ENCODE measurements around the gene SLC17A7. TPM values are rescaled to one million over a fixed set of nuclear protein-coding genes. Genes with fewer than 3 reads are reported as not detected.

SLC17A7 gene
- total and polyA plus RNA-seq, 2 of the 13 experiments (the other 11 are each of a cell fraction or from before 2014, with no cell fraction given), result 0.32 TPM; not detected in 1

- TF ChIP-seq, protein P1, sequence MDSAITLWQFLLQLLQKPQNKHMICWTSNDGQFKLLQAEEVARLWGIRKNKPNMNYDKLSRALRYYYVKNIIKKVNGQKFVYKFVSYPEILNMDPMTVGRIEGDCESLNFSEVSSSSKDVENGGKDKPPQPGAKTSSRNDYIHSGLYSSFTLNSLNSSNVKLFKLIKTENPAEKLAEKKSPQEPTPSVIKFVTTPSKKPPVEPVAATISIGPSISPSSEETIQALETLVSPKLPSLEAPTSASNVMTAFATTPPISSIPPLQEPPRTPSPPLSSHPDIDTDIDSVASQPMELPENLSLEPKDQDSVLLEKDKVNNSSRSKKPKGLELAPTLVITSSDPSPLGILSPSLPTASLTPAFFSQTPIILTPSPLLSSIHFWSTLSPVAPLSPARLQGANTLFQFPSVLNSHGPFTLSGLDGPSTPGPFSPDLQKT (CRISPR knock-in tag; IDR thresholded peaks at IDR 0.05; ENCODE audit: borderline replicate concordance), result no peak
- TF ChIP-seq MXD4 (CRISPR knock-in tag; IDR thresholded peaks at IDR 0.05) (peak; percentile 57; the same call in 1 of the 2 replicates), CREM (IDR thresholded peaks at IDR 0.05) (peak; percentile 56), CREM (CRISPR knock-in tag; IDR thresholded peaks at IDR 0.05) (no peak), NFYB (CRISPR knock-in tag; IDR thresholded peaks at IDR 0.05) (peak; percentile 88), ZNF572 (CRISPR knock-in tag; IDR thresholded peaks at IDR 0.05) (no peak; the same call in 1 of the 2 replicates), KLF11 (CRISPR knock-in tag; IDR thresholded peaks at IDR 0.05) (no peak), HOXA3 (CRISPR knock-in tag; IDR thresholded peaks at IDR 0.05) (peak; percentile 46), ZIK1 (CRISPR knock-in tag; IDR thresholded peaks at IDR 0.05; ENCODE audit: borderline replicate concordance, low read depth) (peak; percentile 53; the same call in 1 of the 2 replicates), NR2F6 (IDR thresholded peaks at IDR 0.05) (no peak), NR2F6 (CRISPR knock-in tag; IDR thresholded peaks at IDR 0.05) (no peak), STAT5B (CRISPR knock-in tag; IDR thresholded peaks at IDR 0.05) (no peak), ZNF275 (CRISPR knock-in tag; IDR thresholded peaks at IDR 0.05; ENCODE audit: borderline replicate concordance) (peak; percentile 72; the same call in 1 of the 2 replicates), GPBP1L1 (CRISPR knock-in tag; IDR thresholded peaks at IDR 0.05) (no peak), MAFG (CRISPR knock-in tag; IDR thresholded peaks at IDR 0.05) (no peak), RAD21 (CRISPR knock-in tag; IDR thresholded peaks at IDR 0.05) (no peak)
- TF ChIP-seq, protein P2, sequence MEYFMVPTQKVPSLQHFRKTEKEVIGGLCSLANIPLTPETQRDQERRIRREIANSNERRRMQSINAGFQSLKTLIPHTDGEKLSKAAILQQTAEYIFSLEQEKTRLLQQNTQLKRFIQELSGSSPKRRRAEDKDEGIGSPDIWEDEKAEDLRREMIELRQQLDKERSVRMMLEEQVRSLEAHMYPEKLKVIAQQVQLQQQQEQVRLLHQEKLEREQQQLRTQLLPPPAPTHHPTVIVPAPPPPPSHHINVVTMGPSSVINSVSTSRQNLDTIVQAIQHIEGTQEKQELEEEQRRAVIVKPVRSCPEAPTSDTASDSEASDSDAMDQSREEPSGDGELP (IDR thresholded peaks at IDR 0.05; ENCODE audit: borderline replicate concordance, low read depth), result no peak; the same call in 1 of the 2 replicates
- TF ChIP-seq, protein P3, sequence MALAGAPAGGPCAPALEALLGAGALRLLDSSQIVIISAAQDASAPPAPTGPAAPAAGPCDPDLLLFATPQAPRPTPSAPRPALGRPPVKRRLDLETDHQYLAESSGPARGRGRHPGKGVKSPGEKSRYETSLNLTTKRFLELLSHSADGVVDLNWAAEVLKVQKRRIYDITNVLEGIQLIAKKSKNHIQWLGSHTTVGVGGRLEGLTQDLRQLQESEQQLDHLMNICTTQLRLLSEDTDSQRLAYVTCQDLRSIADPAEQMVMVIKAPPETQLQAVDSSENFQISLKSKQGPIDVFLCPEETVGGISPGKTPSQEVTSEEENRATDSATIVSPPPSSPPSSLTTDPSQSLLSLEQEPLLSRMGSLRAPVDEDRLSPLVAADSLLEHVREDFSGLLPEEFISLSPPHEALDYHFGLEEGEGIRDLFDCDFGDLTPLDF (CRISPR knock-in tag; IDR thresholded peaks at IDR 0.05), result peak; percentile 69; the same call in 1 of the 2 replicates
Measured at GRCh38 chr19:49453013-49453756, 11.9 kb upstream of the SLC17A7 start, which contains the start of gene ALDH16A1 (continued).
